Measurements from ENCODE around the gene CLDN4. TPM values are rescaled to one million over a fixed set of nuclear protein-coding genes. Genes with fewer than 3 reads are reported as not detected.

The CLDN4 gene
- total and polyA plus RNA-seq, 2 donors from 2014 or later, result 82.6 to 342 TPM

GRCh38 chr7:73831584-73831833, 713 bp downstream of the CLDN4 start:
- Histone ChIP-seq H3K9ac (ENCODE audit: low read length in 3 of 3) (peak overlapping the region; percentile 71 to 99 (median 97)), H3K27me3 (ENCODE audit: control insufficient read depth, insufficient read depth, low read length) (no peaks in the 10 kb centered on the region), H3K9me3 (ENCODE audit: control insufficient read depth in 2 of 3, insufficient read depth in 1 of 3, low read length in 3 of 3) (no peaks in the 10 kb centered on the region), H3K36me3 (ENCODE audit: control insufficient read depth in 2 of 3, insufficient read depth in 3 of 3, low read length in 3 of 3) (no peaks in the 10 kb centered on the region), H3K4me1 (ENCODE audit: control insufficient read depth in 2 of 3, insufficient read depth in 2 of 3, low read depth in 1 of 3, low read length in 3 of 3) (peaks cover 5 to 38% (median 27%) of the 10 kb centered on the region in 3 donors), H3K27ac (ENCODE audit: low read depth in 2 of 2, low read length in 2 of 2) (peak overlapping the region; percentile 99), H3K4me3 (ENCODE audit: low read length in 3 of 3) (peak overlapping the region; percentile 76 to 80 (median 76))
- no peak for FAIRE-seq
- intact Hi-C loops (cut with DNase I), result no loop called here
- TF ChIP-seq CTCF (IDR thresholded peaks at IDR 0.05; ENCODE audit: borderline replicate concordance, extremely low read depth, insufficient read depth), result no peak
- no peak for DNase-seq

DNA sequence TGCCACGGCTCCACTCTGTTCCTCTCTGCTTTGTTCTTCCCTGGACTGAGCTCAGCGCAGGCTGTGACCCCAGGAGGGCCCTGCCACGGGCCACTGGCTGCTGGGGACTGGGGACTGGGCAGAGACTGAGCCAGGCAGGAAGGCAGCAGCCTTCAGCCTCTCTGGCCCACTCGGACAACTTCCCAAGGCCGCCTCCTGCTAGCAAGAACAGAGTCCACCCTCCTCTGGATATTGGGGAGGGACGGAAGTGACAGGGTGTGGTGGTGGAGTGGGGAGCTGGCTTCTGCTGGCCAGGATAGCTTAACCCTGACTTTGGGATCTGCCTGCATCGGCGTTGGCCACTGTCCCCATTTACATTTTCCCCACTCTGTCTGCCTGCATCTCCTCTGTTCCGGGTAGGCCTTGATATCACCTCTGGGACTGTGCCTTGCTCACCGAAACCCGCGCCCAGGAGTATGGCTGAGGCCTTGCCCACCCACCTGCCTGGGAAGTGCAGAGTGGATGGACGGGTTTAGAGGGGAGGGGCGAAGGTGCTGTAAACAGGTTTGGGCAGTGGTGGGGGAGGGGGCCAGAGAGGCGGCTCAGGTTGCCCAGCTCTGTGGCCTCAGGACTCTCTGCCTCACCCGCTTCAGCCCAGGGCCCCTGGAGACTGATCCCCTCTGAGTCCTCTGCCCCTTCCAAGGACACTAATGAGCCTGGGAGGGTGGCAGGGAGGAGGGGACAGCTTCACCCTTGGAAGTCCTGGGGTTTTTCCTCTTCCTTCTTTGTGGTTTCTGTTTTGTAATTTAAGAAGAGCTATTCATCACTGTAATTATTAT, 1.2 kb downstream of the CLDN4 start:
- Histone ChIP-seq H3K27ac (ENCODE audit: low read depth in 2 of 2, low read length in 2 of 2) (peak overlapping the region; percentile 99), H3K4me3 (ENCODE audit: low read length in 3 of 3) (peak overlapping the region; percentile 76 to 80 (median 76)), H3K27me3 (ENCODE audit: control insufficient read depth, insufficient read depth, low read length) (no peaks in the 10 kb centered on the region), H3K36me3 (ENCODE audit: control insufficient read depth in 2 of 3, insufficient read depth in 3 of 3, low read length in 3 of 3) (no peaks in the 10 kb centered on the region), H3K9me3 (ENCODE audit: control insufficient read depth in 2 of 3, insufficient read depth in 1 of 3, low read length in 3 of 3) (no peaks in the 10 kb centered on the region), H3K4me1 (ENCODE audit: control insufficient read depth in 2 of 3, insufficient read depth in 2 of 3, low read depth in 1 of 3, low read length in 3 of 3) (peaks cover 5 to 34% (median 26%) of the 10 kb centered on the region in 3 donors), H3K9ac (ENCODE audit: low read length in 3 of 3) (peak overlapping the region; percentile 71 to 99 (median 97))
- intact Hi-C loops (cut with DNase I), result no loop called here
- DNase-seq, result peak; percentile 89 to 94 (median 92)
- TF ChIP-seq CTCF (IDR thresholded peaks at IDR 0.05; ENCODE audit: borderline replicate concordance, extremely low read depth, insufficient read depth), result no peak
- FAIRE-seq, result no peak

GRCh38 chr7:73832806-73833205, 2.0 kb downstream of the CLDN4 start:
- H3K4me1 ChIP-seq (ENCODE audit: control insufficient read depth in 2 of 3, insufficient read depth in 2 of 3, low read depth in 1 of 3, low read length in 3 of 3), result peaks cover 5 to 28% (median 19%) of the 10 kb centered on the region in 3 donors

More at GRCh38 chr7:73832806-73833205, 2.0 kb downstream of the CLDN4 start:
- no peak for DNase-seq
- peak overlapping the region in 1 of 3 donors; percentile 67 for H3K9ac ChIP-seq (ENCODE audit: low read length in 3 of 3)
- FAIRE-seq, result no peak
- H3K9me3 ChIP-seq (ENCODE audit: control insufficient read depth in 2 of 3, insufficient read depth in 1 of 3, low read length in 3 of 3), result no peaks in the 10 kb centered on the region
- no peaks in the 10 kb centered on the region for H3K36me3 ChIP-seq (ENCODE audit: control insufficient read depth in 2 of 3, insufficient read depth in 3 of 3, low read length in 3 of 3)
- TF ChIP-seq CTCF (IDR thresholded peaks at IDR 0.05; ENCODE audit: borderline replicate concordance, extremely low read depth, insufficient read depth), result no peak
- intact Hi-C loops (cut with DNase I), result no loop called here
- peak overlapping the region; percentile 83 to 99 for H3K27ac ChIP-seq (ENCODE audit: low read depth in 2 of 2, low read length in 2 of 2)
- peak overlapping the region; percentile 24 to 39 (median 33) for H3K4me3 ChIP-seq (ENCODE audit: low read length in 3 of 3)
- H3K27me3 ChIP-seq (ENCODE audit: control insufficient read depth, insufficient read depth, low read length), result no peaks in the 10 kb centered on the region

All from kidney (tissue), 14 donors.